GM18502 (cell line): ENCODE measurements around the gene SMG7.
"Not testable (repeated sequence)": the region's sequence is repeated elsewhere in the genome, so short reads cannot be mapped to it uniquely, and the experiment has no call there.

Experiments
- ATAC-seq: cut with Tn5 transposase; IDR thresholded peaks from one replicate; pipeline ENCODE4 v1.9.1; 2021; ENCODE audit warnings: mild to moderate bottlenecking; ENCODE audit not compliant: unreplicated experiment, poor library complexity

Gene SMG7, protein sequence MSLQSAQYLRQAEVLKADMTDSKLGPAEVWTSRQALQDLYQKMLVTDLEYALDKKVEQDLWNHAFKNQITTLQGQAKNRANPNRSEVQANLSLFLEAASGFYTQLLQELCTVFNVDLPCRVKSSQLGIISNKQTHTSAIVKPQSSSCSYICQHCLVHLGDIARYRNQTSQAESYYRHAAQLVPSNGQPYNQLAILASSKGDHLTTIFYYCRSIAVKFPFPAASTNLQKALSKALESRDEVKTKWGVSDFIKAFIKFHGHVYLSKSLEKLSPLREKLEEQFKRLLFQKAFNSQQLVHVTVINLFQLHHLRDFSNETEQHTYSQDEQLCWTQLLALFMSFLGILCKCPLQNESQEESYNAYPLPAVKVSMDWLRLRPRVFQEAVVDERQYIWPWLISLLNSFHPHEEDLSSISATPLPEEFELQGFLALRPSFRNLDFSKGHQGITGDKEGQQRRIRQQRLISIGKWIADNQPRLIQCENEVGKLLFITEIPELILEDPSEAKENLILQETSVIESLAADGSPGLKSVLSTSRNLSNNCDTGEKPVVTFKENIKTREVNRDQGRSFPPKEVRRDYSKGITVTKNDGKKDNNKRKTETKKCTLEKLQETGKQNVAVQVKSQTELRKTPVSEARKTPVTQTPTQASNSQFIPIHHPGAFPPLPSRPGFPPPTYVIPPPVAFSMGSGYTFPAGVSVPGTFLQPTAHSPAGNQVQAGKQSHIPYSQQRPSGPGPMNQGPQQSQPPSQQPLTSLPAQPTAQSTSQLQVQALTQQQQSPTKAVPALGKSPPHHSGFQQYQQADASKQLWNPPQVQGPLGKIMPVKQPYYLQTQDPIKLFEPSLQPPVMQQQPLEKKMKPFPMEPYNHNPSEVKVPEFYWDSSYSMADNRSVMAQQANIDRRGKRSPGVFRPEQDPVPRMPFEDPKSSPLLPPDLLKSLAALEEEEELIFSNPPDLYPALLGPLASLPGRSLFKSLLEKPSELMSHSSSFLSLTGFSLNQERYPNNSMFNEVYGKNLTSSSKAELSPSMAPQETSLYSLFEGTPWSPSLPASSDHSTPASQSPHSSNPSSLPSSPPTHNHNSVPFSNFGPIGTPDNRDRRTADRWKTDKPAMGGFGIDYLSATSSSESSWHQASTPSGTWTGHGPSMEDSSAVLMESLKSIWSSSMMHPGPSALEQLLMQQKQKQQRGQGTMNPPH

GRCh38 chr1:183472488-183473216 is at the start of gene SMG7:
TSS of gene SMG7 (plus strand) at chr1:183472499. CDS start at chr1:183472621, 122 bp downstream.
- ATAC-seq, result peak; percentile 11

DNA sequence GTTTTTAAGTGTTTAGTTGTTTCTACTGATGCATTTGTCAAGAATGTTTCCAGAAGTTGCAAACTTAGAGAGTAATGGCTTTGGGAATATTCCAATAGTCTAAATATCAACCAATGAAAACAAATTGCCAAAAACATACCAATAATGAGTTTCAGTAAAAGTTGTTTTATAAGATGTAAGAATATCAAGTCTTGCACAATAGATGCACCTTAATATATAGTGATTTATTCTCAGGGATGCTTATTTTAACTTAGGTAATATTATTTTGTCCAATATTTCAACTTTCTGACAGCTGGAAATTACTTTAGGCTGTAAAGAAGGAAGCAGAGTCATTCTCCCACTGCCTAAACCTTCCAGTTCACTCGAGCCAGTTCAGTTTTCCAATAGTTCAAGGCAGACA is 48.8 kb upstream of the SMG7 start:
- ATAC-seq, result no peak

DNA sequence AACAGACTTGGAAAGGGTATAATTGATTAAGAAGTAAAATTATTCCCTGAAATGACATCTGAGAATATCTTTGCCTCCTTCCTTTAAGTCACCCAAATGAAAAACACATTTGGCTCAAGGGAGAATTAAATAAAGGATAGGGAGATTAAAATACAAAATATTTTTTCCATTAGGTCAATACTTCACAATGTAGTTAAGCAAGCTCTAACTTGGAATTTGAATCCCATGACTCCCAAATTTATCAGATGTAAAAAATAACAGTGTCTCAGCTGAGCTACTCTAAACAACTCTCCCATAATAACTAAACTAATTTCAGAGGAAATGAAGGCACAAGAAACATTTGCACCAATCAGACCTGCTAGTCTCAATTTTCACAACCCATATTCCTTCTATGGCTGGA is 47.6 kb upstream of the SMG7 start:
- ATAC-seq, result no peak

DNA sequence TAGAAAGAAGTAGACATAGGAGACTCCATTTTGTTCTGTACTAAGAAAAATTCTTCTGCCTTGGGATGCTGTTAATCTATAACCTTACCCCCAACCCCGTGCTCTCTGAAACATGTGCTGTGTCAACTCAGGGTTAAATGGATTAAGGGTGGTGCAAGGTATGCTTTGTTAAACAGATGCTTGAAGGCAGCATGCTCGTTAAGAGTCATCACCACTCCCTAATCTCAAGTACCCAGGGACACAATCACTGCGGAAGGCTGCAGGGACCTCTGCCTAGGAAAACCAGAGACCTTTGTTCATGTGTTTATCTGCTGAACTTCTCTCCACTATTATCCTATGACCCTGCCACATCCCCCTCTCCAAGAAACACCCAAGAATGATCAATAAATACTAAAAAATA is 44.7 kb upstream of the SMG7 start:
- ATAC-seq, result not testable (repeated sequence)

- ATAC-seq, result no peak
Observed at GRCh38 chr1:183431840-183432547, 40.3 kb upstream of the SMG7 start.

DNA sequence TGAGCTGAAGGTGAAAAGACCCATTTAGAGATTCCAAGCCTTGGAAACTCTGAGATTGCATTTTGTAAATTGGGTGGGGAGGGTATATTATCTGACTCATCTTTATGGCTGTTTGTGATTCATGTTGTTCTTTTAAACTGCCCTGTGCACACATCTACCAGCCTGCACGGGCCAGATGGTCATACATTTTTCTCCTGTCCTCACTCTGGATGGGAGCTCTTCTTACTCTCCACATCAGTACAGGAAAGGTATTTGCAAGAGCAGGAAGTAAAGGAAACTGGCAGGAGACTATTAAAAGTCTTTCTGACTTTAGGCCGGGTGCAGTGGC is 39.8 kb upstream of the SMG7 start:
- no peak for ATAC-seq

- ATAC-seq, result no peak
Observed at GRCh38 chr1:183433703-183434102, 38.6 kb upstream of the SMG7 start.

DNA sequence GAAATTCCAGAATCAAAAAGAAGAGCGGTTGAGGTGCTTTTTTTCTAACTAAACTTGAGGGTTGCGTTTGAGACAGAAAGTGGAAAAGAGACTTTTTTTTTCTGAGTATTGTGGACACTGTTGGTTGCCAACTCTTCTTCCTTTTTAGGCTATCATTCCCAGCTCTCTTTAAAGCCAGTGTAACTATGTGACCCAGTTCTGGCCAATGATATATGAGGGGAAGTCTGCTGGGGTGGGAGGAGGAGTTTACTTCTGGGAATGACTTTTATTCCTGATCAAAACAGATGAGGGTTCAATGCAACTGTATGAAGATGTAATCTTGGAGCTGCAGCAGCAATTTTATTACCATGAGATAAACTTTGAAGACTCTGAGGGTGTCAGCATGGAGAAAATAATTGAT is 36.8 kb upstream of the SMG7 start:
- no peak for ATAC-seq

DNA sequence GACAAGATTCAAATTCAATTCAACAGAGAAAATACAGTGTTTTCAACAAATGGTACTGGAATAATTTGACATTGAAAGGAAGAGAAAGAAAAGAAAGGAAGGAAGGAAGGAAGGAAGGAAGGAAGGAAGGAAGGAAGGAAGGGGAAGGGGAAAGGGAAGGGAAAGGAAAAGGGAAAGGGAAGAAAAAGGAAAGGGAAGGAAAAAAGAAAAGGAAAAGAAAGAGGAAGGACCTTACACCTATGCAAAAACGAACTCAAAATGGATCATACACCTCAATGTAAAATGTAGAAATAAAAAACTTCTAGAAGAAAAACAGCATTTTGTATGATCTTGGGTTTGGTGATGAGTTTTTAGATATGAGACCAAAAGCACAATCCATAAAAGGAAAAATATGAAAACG is 34.2 kb upstream of the SMG7 start:
- no peak for ATAC-seq

DNA sequence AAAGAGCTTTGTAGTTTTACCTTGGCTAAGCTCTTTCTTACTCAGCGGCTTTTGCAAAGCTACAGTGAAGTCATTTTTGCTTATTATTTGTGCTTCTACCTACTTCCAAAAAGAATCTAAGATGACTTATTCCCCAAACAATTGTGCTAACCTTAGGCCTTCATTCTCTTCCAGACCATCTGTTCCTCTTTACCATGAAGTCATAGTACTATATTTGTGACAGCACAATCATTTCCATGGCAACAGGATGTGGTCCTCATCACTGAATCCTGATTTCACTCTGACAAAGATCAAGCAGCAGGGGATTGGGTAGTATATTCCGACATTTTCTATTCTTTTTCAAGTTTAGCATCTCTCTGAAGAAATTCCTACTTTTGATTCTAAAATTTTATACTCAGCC is 29.3 kb upstream of the SMG7 start:
- no peak for ATAC-seq

GRCh38 chr1:183443466-183443865 is 28.8 kb upstream of the SMG7 start:
- ATAC-seq, result no peak

GRCh38 chr1:183444243-183444642 is 28.1 kb upstream of the SMG7 start:
- ATAC-seq, result no peak

DNA sequence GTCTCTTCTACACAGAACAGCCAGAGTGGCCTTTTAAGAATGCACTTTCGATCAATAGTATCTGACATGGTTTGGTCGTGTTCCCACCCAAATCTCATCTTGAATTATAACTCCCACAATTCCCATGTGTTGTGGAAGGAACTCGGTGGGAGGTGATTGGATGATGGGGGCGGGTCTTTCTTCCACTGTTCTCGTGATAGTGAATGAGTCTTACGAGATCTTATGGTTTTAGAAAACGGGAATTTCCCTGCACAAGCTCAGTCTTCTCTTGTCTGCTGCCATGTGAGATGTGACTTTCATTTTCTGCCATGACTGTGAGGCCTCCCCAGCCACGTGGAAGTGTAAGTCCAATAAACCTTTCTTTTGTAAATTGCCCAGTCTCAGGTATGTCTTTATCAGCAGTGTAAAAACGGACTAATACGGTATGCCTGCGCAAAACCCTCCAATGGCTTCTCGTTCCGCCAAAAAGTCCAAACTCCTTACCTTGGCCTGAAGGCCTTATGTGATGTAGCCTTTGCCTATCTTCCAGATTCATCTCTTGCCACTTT is 23.0 kb upstream of the SMG7 start:
- no peak for ATAC-seq

DNA sequence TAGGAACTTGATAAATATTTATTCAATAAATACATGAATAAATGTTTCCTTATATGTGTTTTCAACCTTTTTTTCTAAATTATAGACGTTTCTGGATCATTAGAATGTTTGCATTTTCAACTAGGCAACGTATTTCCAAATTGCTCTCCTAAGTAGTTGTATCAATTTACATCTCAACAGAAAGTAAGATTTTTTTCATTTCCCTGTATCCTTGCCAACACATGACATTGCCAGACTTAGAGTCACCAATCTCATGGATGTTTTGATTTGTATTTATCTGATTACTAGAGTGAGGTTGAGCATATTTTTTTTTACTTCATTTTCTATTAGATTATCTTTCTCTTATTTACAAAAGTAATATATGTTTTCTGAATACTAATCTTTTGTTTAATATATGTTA is 22.2 kb upstream of the SMG7 start:
- no peak for ATAC-seq

- no peak for ATAC-seq
Observed at GRCh38 chr1:183454377-183454776, 17.9 kb upstream of the SMG7 start.

GRCh38 chr1:183456826-183457225 is 15.5 kb upstream of the SMG7 start:
- no peak for ATAC-seq

DNA sequence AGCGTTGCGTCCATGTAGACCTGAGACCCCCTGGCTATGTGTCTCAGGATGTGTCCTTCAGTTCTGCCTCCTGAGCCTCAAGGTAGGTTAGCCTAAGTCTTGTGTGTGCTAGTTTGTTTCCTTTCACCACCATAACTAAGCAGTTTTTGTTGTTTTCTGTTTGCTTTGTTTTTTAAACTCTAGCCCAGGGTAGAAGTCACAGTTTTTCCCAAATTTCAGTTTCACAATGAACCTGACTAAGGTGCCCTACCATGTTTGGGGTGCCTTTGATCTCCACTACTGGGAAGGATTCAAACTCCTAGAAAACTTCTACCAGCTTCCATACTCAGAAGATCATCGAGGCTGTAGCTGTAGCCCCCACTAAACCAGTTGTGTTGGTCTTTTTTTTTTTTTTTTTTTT is 14.8 kb upstream of the SMG7 start:
- no peak for ATAC-seq

DNA sequence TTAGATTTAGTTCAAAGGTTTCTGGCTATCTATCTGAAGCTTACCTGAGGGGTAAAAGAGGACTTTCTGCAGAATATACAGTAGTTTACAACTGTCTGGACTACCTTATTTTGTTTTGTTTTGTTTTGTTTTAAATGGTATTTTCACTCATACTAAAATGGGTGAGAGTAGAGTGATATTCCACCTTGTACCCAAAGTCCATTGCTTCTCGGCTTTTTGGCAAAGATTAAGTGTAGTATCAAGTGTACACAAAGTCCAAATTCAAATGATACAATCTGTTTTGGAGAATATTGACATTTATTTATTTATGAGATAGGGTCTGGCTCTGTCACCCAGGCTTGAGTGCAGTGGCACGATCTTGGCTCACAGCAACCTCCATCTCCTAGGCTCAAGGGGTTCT is 11.7 kb upstream of the SMG7 start:
- ATAC-seq, result no peak

DNA sequence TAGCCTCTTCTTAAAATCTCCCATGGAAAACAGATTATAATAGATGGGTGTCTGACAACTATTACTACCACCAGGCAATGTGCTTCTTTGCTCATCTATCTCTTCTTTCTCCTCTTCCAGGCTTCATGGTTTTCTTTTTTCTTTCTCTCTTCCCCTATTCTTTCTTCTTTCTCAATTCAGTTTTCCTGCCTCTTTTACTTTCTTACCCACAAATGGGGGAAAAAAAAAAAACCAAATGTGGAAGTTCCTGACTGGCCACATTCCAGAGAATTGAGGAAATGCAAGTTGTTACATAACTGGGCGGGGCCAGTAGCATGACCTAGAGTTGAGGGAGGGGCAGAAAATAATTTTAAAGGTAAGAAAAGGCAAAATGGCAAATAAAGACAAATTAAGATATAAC is 10.9 kb upstream of the SMG7 start:
- ATAC-seq, result no peak

- ATAC-seq, result no peak
Observed at GRCh38 chr1:183463566-183463965, 8.7 kb upstream of the SMG7 start.
